Fibroblast of skin of left biceps (primary cell): ENCODE measurements around the gene SSX4.
"Not testable (repeated sequence)": the region's sequence is repeated elsewhere in the genome, so short reads cannot be mapped to it uniquely, and the experiment has no call there.

Experiments
- DNase-seq, 2 experiments: peaks; one replicate each; pipeline ENCODE4 v3.0.0-alpha.2; 2013; ENCODE audit warnings: low read depth in 2 of 2

The SSX4 gene, protein sequence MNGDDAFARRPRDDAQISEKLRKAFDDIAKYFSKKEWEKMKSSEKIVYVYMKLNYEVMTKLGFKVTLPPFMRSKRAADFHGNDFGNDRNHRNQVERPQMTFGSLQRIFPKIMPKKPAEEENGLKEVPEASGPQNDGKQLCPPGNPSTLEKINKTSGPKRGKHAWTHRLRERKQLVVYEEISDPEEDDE

DNA sequence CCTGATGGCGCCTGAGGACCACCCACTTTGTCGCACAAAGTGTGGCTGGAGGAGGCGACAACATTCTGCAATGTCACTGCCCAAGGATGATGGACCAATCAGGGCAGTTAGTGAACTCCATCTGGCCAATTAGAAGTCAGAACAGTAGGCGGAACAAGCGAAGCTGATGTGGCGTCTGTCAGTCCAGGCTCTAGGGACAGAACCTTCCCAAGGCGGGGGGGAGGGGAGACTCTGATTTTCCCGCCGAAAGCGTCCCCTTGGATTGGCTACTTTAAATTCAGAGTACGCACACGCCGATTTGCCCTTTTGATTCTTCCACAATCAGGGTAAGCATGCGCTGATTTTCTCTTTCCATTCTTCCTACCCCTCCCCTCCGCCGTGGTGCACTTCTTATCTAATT is at the start of gene SSX4:
TSS of gene SSX4 (plus strand) at position 301 of the 400 bp plus-strand sequence. CDS start 515 bp downstream, outside the sequence.
- not testable (repeated sequence) for DNase-seq

GRCh38 chrX:48346059-48346458 is 37.3 kb upstream of the SSX4 start:
- DNase-seq = not testable (repeated sequence)

DNA sequence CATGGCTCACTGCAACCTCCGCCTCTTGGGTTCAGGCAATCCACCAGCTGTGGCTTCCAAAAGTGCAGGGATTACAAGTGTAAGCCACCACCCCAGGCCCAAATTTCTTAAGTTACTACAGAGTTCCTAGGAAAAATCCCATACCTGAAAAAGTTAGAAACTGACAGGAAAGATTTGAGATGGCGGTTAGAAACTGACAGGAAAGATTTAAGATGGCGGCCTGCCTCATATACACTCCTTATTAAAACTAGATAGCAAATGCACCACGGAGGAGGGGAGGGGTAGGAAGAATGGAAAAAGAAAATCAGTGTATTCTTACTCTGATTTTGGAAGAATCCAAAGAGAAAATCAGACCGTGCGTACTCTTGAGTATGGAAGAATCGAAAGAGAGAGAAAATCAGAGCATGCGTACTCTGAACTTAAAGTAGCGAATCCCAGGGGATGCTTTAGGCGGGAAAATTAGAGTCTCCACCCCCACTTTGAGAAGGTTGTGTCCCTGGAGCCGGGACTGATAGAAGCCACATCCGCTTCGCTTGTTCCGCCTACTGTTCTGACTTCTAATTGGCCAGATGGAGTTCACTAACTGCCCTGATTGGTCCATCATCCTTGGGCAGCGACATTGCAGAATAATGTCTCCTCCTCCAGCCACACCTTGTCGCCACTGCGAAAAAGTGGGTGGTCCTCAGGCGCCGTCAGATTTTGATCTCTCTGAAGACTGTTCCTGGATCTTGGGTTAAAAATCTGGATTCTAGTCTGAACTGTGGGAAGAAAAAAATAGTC is 26.8 kb upstream of the SSX4 start, which contains the start of gene SSX3:
TSS of gene SSX3 (minus strand) at position 389 of the 780 bp plus-strand sequence. CDS start 1,454 bp downstream, outside the sequence.
- DNase-seq = not testable (repeated sequence)

DNA sequence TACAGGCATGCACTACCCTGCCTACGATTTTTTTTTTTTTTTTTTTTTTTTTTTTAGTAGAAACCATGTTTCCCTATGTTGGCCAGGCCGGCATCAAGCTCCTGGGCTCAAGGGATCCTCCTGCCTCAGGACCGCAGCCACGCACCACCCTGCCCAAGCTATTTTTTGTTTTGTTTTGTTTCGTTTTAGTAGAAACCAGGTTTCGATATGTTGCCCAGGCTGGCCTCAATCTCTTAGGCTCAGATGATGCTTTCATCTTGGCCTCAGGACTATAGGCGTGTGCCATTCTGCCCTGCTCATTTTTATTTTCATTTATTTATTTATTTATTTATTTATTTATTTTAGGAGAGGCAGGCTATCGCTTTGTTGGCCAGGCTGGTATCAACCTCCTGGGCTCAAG is 25.7 kb upstream of the SSX4 start:
- no peak for DNase-seq

GRCh38 chrX:48359281-48359680 is 24.1 kb upstream of the SSX4 start:
- not testable (repeated sequence) for DNase-seq

GRCh38 chrX:48367717-48368408 is 15.5 kb upstream of the SSX4 start:
- not testable (repeated sequence) for DNase-seq

- DNase-seq = not testable (repeated sequence)
These were observed 12.9 kb upstream of the SSX4 start for GRCh38 chrX:48370408-48370807.

DNA sequence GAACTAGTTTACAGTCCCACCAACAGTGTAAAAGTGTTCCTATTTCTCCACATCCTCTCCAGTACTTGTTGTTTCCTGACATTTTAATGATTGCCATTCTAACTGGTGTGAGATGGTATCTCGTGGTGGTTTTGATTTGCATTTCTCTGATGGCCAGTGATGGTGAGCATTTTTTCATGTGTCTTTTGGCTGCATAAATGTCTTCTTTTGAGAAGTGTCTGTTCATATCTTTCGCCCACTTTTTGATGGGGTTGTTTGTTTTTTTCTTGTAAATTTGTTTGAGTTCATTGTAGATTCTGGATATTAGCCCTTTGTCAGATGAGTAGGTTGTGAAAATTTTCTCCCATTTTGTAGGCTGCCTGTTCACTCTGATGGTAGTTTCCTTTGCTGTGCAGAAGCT is 13.6 kb downstream of the SSX4 start:
- not testable (repeated sequence) for DNase-seq

- DNase-seq = not testable (repeated sequence)
These were observed 14.5 kb downstream of the SSX4 start for GRCh38 chrX:48397825-48398224.

GRCh38 chrX:48411860-48412259 is 28.5 kb downstream of the SSX4 start, which contains the start of gene SSX4B:
Gene SSX4B, minus strand, starts transcription at chrX:48411960. Its CDS starts 588 bp downstream, at chrX:48411372.
- not testable (repeated sequence) for DNase-seq

- not testable (repeated sequence) for DNase-seq
These were observed 43.8 kb downstream of the SSX4 start for GRCh38 chrX:48427027-48427716.

DNA sequence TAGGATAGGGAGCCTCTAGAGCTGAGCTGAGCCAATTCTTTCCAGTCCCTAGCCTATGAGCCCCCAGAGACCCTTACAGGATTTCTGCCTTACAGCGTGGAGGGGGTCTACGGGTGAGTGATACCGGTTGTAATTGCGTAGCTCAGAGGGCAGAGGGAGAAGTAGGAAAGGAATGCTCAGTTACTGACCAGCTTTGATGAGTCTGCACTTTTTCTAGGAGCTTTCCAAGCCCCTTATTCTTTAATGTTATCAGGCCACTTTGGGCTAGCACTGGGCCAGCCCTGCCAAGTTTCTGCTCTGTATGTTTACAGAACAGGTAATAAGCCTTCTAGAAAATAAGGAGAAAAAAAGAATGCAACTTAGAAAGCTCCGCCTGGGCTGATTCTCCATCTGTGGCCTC is 46.3 kb downstream of the SSX4 start:
- not testable (repeated sequence) for DNase-seq

DNA sequence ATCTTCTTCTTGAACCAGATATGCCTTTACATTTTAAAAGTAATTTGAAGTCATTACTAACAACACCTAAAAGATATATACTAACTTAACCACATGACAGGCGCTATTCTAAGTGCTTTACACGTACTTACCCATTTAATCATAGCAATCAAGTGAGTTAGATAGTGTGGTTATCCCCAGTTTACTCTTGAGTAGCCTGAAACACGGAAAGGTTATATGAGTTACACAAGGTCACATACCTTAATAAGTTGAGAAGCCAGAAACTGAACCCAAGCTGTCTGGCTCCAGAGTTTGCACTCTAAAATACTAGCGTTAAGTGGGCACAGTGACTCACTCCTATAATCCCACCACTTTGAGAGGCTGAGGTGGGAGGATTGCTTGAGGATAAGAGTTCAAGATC is 46.8 kb downstream of the SSX4 start:
- not testable (repeated sequence) for DNase-seq

- not testable (repeated sequence) for DNase-seq
These were observed 50.4 kb downstream of the SSX4 start for GRCh38 chrX:48433713-48434112.
